NCI-H187 treated with DMSO at 0.1 percent for 48 hours (cell line): ENCODE measurements around the gene REC8.

Experiments
- DNase-seq: peaks from one replicate; lab custom pipeline; 2025; lab: John Stamatoyannopoulos, UW

Gene REC8

GRCh38 chr14:24138396-24139271 is 33.2 kb upstream of the REC8 start:
- no peak for DNase-seq

DNA sequence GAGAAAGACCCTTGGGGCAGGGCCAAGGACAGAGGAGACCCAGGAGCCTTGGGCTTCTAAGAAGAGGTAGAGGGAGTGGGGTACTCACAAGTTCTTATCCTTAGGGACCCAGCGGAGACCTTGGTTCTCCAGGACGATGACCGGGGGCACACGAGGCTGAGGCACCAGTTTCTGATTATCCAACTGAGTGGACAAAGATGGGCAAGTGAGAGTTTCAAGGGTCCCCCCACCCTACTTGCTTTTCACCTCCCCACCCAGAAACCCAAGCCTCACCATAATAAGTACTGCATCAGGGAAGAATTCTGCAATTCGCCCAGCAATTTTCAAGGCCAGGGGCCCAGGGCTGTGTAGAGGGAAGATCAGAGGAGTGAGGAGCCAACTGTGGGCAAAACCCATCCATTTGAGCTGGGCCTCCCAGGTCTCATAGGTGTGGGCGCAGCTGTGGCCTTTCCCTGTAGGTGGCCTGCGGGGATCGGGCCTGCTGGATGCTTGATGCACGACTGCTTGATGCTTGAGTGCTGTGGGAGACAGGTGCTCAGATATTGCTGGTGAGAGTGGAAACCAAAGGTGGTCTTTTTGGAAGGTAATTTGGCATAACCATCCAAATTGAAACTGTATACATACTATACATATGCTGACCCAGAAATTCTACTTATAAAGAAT is 32.5 kb upstream of the REC8 start:
- no peak for DNase-seq

- DNase-seq: peak; percentile 99
Measured at GRCh38 chr14:24141097-24141880, 30.6 kb upstream of the REC8 start, which contains the start of gene EMC9. Gene EMC9, minus strand, starts transcription at chr14:24141591. Its CDS starts 287 bp downstream, at chr14:24141304.

- no peak for DNase-seq
Measured at GRCh38 chr14:24143511-24143910, 28.4 kb upstream of the REC8 start.

DNA sequence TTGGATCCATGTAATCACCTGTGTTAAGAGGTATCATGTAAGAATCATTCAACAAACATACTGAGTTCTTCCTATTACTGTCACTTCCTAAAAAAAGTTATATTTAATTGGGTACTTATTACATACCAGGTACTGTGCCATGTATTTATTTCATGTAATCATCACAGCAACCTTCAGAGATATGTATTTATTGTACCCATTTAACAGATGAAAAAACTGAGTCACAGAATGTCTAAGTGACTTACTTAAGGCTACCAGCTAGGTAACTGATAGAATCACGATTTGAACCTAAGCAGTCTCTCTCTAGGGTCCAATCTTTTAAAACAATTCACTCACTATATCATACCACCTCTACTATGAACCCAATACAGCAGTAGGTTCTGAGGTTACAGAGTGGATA is 27.4 kb upstream of the REC8 start:
- no peak for DNase-seq

GRCh38 chr14:24145219-24145618 is 26.7 kb upstream of the REC8 start:
- no peak for DNase-seq

DNA sequence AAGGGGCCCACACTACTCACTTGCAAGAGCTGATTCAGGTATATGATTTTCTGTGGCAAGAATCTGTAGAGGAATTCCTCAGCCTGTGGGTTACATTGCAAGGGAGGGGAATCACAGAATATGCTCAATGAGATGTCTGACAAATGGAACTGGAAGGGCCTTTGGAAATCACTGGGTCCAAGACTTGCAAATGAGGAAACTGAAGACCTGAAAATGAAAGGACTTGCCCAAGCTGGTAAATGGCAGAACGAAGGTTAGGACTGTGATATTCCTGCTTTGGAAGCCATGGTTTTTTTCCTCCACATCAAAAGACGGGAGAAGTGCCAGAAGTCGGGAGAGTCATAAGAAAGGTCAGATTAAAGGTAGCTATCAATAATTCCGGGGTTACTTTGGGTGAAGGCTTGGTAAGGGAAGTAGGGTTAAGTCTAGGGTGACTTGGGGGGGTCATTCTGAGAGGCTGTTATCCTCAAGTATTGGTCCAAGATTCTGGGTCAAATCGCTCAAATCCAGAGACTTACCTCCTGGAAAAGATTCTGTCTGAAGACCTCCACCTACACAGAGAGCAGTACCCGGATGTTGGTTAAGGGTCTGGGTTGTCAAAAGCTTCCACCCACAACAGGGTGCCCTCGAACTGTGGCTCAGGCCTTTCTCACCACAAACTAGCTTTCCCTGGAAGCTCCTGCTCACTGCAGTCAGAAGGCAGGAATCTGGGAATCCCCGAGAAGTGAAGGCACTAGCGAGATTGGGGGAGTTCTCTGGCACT is 26.0 kb upstream of the REC8 start:
- no peak for DNase-seq

- peak; percentile 96 for DNase-seq
Measured at GRCh38 chr14:24146453-24146977, 25.4 kb upstream of the REC8 start, which contains the start of gene PSME2. Gene PSME2, minus strand, starts transcription at chr14:24146610. Its CDS starts 29 bp downstream, at chr14:24146581.

GRCh38 chr14:24146978-24147760 is 24.7 kb upstream of the REC8 start, which contains the start of gene RNF31:
Gene RNF31, plus strand, starts transcription at chr14:24147498. Its CDS starts 201 bp downstream, at chr14:24147699.
- peak; percentile 96 for DNase-seq

- DNase-seq: no peak
Measured at GRCh38 chr14:24147761-24148428, 24.0 kb upstream of the REC8 start.

DNA sequence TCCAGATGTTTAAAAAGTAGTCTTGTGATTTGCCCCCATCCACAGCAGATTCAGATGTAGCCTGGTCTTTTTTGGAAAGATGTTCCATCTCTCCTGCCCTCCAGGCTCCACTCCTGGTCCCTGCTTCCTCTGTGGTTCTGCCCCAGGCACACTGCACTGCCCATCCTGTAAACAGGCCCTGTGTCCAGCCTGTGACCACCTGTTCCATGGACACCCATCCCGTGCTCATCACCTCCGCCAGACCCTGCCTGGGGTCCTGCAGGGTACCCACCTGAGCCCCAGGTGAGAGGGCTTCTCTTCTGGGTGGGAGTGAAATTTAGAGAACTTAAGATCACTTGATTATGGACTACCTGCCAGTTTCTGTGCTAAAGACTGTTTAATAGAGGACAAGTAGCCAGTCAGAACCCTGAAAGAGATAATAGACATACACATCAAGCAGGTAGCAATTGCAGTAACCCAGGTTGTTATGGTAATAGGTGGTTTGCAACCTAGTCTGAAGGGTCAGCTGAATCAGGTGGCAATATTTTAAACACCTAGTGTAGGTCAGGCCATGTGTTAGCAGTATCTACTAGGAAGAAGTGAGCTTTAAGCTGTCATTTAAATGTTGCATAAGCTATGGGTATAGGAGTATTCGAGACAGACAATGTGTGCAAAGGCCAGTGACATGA is 22.4 kb upstream of the REC8 start:
- no peak for DNase-seq

- DNase-seq: no peak
Measured at GRCh38 chr14:24150061-24150460, 21.8 kb upstream of the REC8 start.

DNA sequence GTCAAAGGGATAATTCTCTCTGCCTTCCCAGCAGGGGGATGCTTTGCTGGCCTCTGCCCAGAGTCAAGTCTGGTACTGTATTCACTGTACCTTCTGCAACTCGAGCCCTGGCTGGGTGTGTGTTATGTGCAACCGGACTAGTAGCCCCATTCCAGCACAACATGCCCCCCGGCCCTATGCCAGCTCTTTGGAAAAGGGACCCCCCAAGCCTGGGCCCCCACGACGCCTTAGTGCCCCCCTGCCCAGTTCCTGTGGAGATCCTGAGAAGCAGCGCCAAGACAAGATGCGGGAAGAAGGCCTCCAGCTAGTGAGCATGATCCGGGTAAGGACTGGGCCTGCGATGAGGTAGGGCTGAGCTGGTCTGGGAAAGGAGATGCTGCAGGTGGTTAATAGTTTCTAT is 21.3 kb upstream of the REC8 start:
- no peak for DNase-seq

GRCh38 chr14:24150993-24151392 is 20.9 kb upstream of the REC8 start:
- DNase-seq: no peak

DNA sequence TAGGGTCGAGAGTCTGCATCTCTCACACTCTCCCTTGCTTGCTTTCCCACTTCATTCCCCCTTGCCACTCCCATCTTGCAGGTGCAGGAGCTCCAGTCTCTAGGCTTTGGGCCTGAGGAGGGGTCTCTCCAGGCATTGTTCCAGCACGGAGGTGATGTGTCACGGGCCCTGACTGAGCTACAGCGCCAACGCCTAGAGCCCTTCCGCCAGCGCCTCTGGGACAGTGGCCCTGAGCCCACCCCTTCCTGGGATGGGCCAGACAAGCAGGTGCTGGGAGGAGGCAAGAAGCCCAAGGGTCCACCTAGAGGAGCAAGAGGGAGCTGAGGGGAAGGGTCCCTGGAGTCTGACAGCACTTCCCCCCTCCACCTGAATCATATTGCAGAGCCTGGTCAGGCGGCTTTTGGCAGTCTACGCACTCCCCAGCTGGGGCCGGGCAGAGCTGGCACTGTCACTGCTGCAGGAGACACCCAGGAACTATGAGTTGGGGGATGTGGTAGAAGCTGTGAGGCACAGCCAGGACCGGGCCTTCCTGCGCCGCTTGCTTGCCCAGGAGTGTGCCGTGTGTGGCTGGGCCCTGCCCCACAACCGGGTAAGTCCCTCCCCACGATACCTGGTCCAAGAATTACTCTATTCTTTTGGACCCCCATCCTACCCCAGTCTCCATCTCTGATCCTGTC is 20.3 kb upstream of the REC8 start:
- no peak for DNase-seq

DNA sequence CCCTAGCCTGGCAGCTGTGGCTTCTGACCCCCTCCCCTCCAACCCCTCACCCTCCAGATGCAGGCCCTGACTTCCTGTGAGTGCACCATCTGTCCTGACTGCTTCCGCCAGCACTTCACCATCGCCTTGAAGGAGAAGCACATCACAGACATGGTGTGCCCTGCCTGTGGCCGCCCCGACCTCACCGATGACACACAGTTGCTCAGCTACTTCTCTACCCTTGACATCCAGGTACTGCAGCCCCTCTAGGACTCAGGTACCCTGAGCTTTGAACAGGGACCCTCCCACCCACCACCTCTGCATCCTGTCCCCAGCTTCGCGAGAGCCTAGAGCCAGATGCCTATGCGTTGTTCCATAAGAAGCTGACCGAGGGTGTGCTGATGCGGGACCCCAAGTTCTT is 16.8 kb upstream of the REC8 start:
- DNase-seq: no peak

DNA sequence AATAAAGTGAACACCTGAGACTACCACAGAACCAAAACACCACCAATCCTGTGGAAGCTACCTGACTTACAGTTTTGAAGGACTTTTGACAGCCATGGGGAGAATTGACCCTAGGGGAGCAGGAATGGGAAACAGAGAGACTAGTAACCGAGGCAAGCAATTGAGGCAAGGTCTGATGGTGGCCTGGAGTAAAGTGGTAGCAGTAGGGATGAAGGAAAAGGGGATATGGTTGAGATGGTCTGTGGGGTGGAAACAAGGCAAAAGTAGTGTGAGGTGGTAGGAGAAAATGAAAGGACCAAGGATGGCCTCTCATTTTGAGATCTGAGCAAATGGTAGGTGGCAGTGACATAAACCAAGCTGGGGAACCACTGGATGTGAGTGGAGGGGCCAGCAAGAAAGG is 15.0 kb upstream of the REC8 start:
- no peak for DNase-seq

DNA sequence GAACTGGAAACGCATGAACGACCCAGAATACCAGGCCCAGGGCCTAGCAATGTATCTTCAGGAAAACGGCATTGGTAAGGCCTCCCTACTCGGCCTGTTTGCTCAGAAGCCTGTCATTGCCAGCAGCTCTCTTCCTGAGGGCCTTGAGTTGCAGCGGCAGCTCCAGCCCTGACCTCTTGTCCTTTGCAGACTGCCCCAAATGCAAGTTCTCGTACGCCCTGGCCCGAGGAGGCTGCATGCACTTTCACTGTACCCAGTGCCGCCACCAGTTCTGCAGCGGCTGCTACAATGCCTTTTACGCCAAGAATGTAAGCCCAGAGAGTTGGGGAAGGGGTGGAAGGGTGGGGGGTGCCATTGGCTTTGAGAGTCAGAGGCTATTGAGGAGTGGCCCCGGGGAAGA is 14.5 kb upstream of the REC8 start:
- DNase-seq: no peak
